Loucy (cell line): ENCODE results near the gene METTL15.
A peak's percentile ranks its signal among the peaks of the same experiment; 100 is the strongest.

Source experiments
- H2AFZ ChIP-seq: fragments of 200-600 bp; sonication (generic); 2 replicates; pipeline ENCODE4 v1.6.0; 2016; ENCODE audit warnings: antibody characterized with exemption, mild to moderate bottlenecking, low read length, moderate library complexity
- H3F3A ChIP-seq: fragments of 200-600 bp; 2 replicates; pipeline ENCODE4 v1.6.0; 2016; ENCODE audit warnings: antibody characterized with exemption, low read depth, mild to moderate bottlenecking
- H3K27me3 ChIP-seq: fragments of 200-600 bp; sonication (generic); 2 replicates; pipeline ENCODE4 v1.6.1; 2014; ENCODE audit warnings: low read length, mild to moderate bottlenecking; ENCODE audit not compliant: insufficient read depth, poor library complexity, severe bottlenecking
- H3K36me3 ChIP-seq: fragments of 200-600 bp; sonication (generic); 2 replicates; pipeline ENCODE4 v1.6.1; 2016; ENCODE audit warnings: low read length; ENCODE audit not compliant: insufficient read depth
- H3K4me1 ChIP-seq: fragments of 200-600 bp; sonication (generic); 2 replicates; pipeline ENCODE4 v1.5.1; 2014; ENCODE audit warnings: low read length, mild to moderate bottlenecking; ENCODE audit not compliant: insufficient read depth, poor library complexity, severe bottlenecking
- H3K4me2 ChIP-seq: fragments of 200-600 bp; sonication (generic); 2 replicates; pipeline ENCODE4 v1.6.0; 2014; ENCODE audit warnings: antibody characterized with exemption, low read length, low read depth, mild to moderate bottlenecking; ENCODE audit not compliant: poor library complexity, severe bottlenecking
- H3K4me3 ChIP-seq: fragments of 200-600 bp; sonication (generic); 2 replicates; pipeline ENCODE4 v1.5.1; 2014; ENCODE audit warnings: low read length, mild to moderate bottlenecking, mixed read lengths; ENCODE audit not compliant: poor library complexity, severe bottlenecking
- H3K79me2 ChIP-seq: fragments of 200-600 bp; sonication (generic); 2 replicates; pipeline ENCODE4 v1.6.1; 2014; ENCODE audit warnings: low read length; ENCODE audit not compliant: insufficient read depth
- H3K9ac ChIP-seq: fragments of 200-600 bp; sonication (generic); 2 replicates; pipeline ENCODE4 v1.6.0; 2014; ENCODE audit warnings: mild to moderate bottlenecking, low read depth, low read length, moderate library complexity; ENCODE audit not compliant: poor library complexity, severe bottlenecking
- H3K9me2 ChIP-seq: fragments of 200-600 bp; sonication (generic); replicated peaks from 2 replicates; pipeline ENCODE4 v1.6.1; 2016; ENCODE audit warnings: low read depth, low read length, mixed read lengths
- H3K9me3 ChIP-seq: fragments of 200-600 bp; sonication (generic); 2 replicates; pipeline ENCODE4 v1.6.1; 2014; ENCODE audit warnings: mild to moderate bottlenecking, antibody characterized with exemption, low read length, low read depth; ENCODE audit not compliant: insufficient read depth
- H4K20me1 ChIP-seq: fragments of 200-600 bp; sonication (generic); 2 replicates; pipeline ENCODE4 v1.6.0; 2014; ENCODE audit warnings: antibody characterized with exemption, low read length, mild to moderate bottlenecking; ENCODE audit not compliant: insufficient read depth, poor library complexity, severe bottlenecking
- CTCF ChIP-seq: fragments of 200-600 bp; sonication (generic); conservative IDR thresholded peaks from 2 replicates; pipeline ENCODE4 v1.5.1; 2014; ENCODE audit warnings: mild to moderate bottlenecking, antibody characterized with exemption, low read length
- EZH2phosphoT487 ChIP-seq: fragments of 200-600 bp; IDR thresholded peaks from 2 replicates; pipeline ENCODE4 v1.6.1; 2018; ENCODE audit warnings: antibody characterized with exemption, mild to moderate bottlenecking, moderate library complexity, borderline replicate concordance

METTL15 gene

GRCh38 chr11:28153586-28153985, 45.4 kb downstream of the METTL15 start:
- Histone ChIP-seq H4K20me1 (no peaks in the 10 kb centered on the region), H3K9me3 (no peaks in the 10 kb centered on the region), H3K9ac (no peak overlapping the region), H3K4me3 (no peak overlapping the region), H3K36me3 (peaks cover 13% of the 10 kb centered on the region; the same call in 1 of the 2 replicates), H2AFZ (no peak overlapping the region), H3K9me2 (no peaks in the 10 kb centered on the region), H3F3A (no peaks in the 10 kb centered on the region), H3K27me3 (no peaks in the 10 kb centered on the region), H3K4me1 (no peaks in the 10 kb centered on the region), H3K4me2 (no peak overlapping the region), H3K79me2 (no peaks in the 10 kb centered on the region)
- TF ChIP-seq CTCF, result no peak
- no peak for TF ChIP-seq EZH2phosphoT487

- Histone ChIP-seq H2AFZ (no peak overlapping the region), H3K9me2 (no peaks in the 10 kb centered on the region), H3K36me3 (no peaks in the 10 kb centered on the region), H3K4me2 (no peak overlapping the region), H3K79me2 (no peaks in the 10 kb centered on the region), H3K9me3 (0 out of 2 replicates have a peak, but pooled peaks cover 3% of the 10 kb centered on the region), H3K4me1 (peaks cover 6% of the 10 kb centered on the region), H3F3A (no peaks in the 10 kb centered on the region), H3K27me3 (no peaks in the 10 kb centered on the region), H4K20me1 (no peaks in the 10 kb centered on the region), H3K9ac (no peak overlapping the region), H3K4me3 (no peak overlapping the region)
- no peak for TF ChIP-seq CTCF
- TF ChIP-seq EZH2phosphoT487, result no peak
Measured at GRCh38 chr11:28168718-28169117, 60.5 kb downstream of the METTL15 start.

GRCh38 chr11:28169816-28170215, 61.6 kb downstream of the METTL15 start:
- Histone ChIP-seq H4K20me1 (no peaks in the 10 kb centered on the region), H2AFZ (no peak overlapping the region), H3K9ac (no peak overlapping the region)

More at GRCh38 chr11:28169816-28170215, 61.6 kb downstream of the METTL15 start:
- no peaks in the 10 kb centered on the region for H3K9me2 ChIP-seq
- no peak overlapping the region for H3K4me3 ChIP-seq
- 0 out of 2 replicates have a peak, but pooled peaks cover 3% of the 10 kb centered on the region for H3K9me3 ChIP-seq
- H3K4me1 ChIP-seq, result peaks cover 6% of the 10 kb centered on the region
- TF ChIP-seq CTCF (no peak), EZH2phosphoT487 (no peak)
- no peaks in the 10 kb centered on the region for H3F3A ChIP-seq
- peak overlapping the region; percentile 29 for H3K4me2 ChIP-seq
- H3K36me3 ChIP-seq, result no peaks in the 10 kb centered on the region
- no peaks in the 10 kb centered on the region for H3K79me2 ChIP-seq
- no peaks in the 10 kb centered on the region for H3K27me3 ChIP-seq
